Ascending aorta (tissue), 2 donors: ENCODE data around the gene ZNF846. TPM values are rescaled to one million over a fixed set of nuclear protein-coding genes. Genes with fewer than 3 reads are reported as not detected.
"Not testable (repeated sequence)": the region's sequence is repeated elsewhere in the genome, so short reads cannot be mapped to it uniquely, and the experiment has no call there.

ENCODE experiments used
- DNase-seq, 2 donors: peaks; one replicate each; pipeline ENCODE4 v3.0.0-alpha.2; 2019; ENCODE audit warnings: low spot score in 2 of 2
- H3K27ac ChIP-seq, 2 donors: fragments of 200-600 bp; sonication (generic); one replicate each; pipeline ENCODE4 v1.5.1; 2016 to 2017; ENCODE audit warnings: mild to moderate bottlenecking in 1 of 2
- H3K27me3 ChIP-seq: fragments of 200-600 bp; sonication (generic); one replicate; pipeline ENCODE4 v1.5.1; 2017
- H3K36me3 ChIP-seq, 2 donors: fragments of 200-600 bp; sonication (generic); one replicate each; pipeline ENCODE4 v1.5.1; 2016
- H3K4me1 ChIP-seq, 2 donors: fragments of 200-600 bp; sonication (generic); one replicate each; pipeline ENCODE4 v1.5.1; 2016 to 2017; ENCODE audit warnings: mild to moderate bottlenecking in 1 of 2
- H3K4me3 ChIP-seq, 2 donors: fragments of 200-600 bp; sonication (generic); one replicate each; pipeline ENCODE4 v1.5.1; 2016 to 2017; ENCODE audit warnings: mild to moderate bottlenecking in 1 of 2
- H3K9me3 ChIP-seq, 2 donors: fragments of 200-600 bp; sonication (generic); one replicate each; pipeline ENCODE4 v1.5.1; 2016
- intact Hi-C: fragments of 100-400 bp; cut with DNase I; formaldehyde crosslinking; loops from one replicate; pipeline ENCODE4 v1.15.1; 2023
- total RNA-seq: library from RNA; depleted of rRNA; stranded (reverse); fragments of >200 nt; gene quantifications from one replicate; pipeline ENCODE4 v1.1.0, GENCODE V29; 2016
- TF ChIP-seq, protein P1 (sequence below), 3 experiments: fragments of 200-600 bp in 2 of 3; fragments of 450-650 bp in 1 of 3; sonication (generic) in 2 of 3; IDR thresholded peaks; one replicate each; pipeline ENCODE4 v1.5.1; 2016 to 2019; ENCODE audit warnings: antibody characterized with exemption in 3 of 3, mild to moderate bottlenecking in 1 of 3, moderate library complexity in 1 of 3

ZNF846 gene
- total RNA-seq, 1 donor from 2014 or later = 1.9 TPM

DNA sequence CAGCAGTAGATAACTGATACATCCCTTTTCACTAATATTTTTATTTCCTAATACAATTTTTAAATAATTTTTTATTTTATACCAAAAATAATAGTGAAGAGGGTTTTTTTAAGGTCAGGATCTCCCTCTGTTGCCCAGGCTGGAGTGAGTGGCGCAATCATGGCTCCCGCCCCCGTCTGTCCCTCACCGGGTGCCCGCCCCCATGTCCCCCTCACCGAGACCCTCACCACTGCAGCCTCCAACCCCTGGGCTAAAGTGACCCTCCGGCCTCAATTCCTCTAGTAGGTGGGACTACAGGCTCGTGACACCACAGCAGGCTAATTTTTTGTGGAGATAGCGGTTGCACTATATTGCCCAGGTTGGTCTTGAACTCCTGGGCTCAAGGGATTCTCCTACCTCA is 17.8 kb upstream of the ZNF846 start:
- TF ChIP-seq, protein P1, sequence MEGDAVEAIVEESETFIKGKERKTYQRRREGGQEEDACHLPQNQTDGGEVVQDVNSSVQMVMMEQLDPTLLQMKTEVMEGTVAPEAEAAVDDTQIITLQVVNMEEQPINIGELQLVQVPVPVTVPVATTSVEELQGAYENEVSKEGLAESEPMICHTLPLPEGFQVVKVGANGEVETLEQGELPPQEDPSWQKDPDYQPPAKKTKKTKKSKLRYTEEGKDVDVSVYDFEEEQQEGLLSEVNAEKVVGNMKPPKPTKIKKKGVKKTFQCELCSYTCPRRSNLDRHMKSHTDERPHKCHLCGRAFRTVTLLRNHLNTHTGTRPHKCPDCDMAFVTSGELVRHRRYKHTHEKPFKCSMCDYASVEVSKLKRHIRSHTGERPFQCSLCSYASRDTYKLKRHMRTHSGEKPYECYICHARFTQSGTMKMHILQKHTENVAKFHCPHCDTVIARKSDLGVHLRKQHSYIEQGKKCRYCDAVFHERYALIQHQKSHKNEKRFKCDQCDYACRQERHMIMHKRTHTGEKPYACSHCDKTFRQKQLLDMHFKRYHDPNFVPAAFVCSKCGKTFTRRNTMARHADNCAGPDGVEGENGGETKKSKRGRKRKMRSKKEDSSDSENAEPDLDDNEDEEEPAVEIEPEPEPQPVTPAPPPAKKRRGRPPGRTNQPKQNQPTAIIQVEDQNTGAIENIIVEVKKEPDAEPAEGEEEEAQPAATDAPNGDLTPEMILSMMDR (IDR thresholded peaks at IDR 0.05) = no peak
- peaks cover 0 to 9% of the 10 kb centered on the region in 2 donors for H3K4me1 ChIP-seq
- no peaks in the 10 kb centered on the region for H3K36me3 ChIP-seq
- no peak for DNase-seq
- intact Hi-C loops = loop anchor here (10.0 kb wide), 1 partner anchor 1862 kb away; the partner anchor contains the start of genes CTXN1 and SNAPC2
- H3K9me3 ChIP-seq = no peaks in the 10 kb centered on the region
- H3K27me3 ChIP-seq = no peaks in the 10 kb centered on the region
- H3K4me3 ChIP-seq = peak overlapping the region; percentile 74 to 78
- H3K27ac ChIP-seq = peak overlapping the region; percentile 98

DNA sequence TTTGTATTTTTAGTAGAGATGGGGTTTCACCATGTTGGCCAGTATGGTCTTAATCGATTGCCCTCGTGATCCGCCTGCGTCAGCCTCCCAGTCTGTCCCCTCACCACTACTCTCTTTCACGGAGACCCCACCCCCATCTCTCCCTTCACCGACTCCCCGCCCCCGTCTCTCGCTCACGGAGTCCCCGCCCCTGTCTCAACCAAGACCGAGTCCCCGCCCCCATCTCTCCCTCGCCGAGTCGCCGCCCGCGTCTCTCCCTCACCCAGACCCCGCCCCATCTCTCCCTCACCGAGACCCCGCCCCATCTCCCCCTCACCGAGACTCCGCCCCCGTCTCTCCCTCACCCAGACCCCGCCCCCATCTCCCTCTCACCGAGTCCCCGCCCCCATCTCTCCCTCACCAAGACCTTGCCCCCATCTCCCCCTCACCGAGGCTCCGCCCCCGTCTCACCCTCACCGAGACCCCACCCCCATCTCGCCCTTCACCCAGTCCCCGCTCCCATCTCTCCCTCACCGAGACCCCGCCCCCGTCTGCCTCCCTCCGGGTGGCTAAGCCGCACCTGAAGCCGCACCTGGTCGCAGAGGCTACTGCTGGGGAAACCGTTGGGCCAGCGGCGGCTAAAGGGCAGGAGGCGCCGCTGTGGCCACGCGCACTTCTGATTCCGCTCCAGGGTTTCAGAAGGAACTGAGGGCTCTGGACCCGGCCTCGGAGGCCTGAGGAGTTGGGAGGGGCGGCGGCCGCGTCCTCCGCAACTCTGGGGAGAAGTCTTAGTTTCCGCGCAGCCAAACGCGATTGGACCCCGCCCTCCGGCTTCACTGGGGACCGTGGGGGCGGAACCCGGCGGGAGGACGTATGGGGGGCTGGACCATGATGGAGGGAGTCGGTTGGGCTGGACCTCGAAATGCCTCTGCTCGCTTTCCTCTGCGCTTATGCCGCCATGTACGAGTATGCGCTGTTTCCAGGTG is 17.1 kb upstream of the ZNF846 start:
- Histone ChIP-seq H3K9me3 (peaks cover 0 to under 1% of the 10 kb centered on the region in 2 donors), H3K36me3 (no peaks in the 10 kb centered on the region), H3K27ac (peak overlapping the region; percentile 98), H3K4me3 (peak overlapping the region; percentile 74 to 78), H3K27me3 (no peaks in the 10 kb centered on the region), H3K4me1 (peaks cover 0 to 6% of the 10 kb centered on the region in 2 donors)
- TF ChIP-seq, protein P1 (IDR thresholded peaks at IDR 0.05) = no peak
- intact Hi-C loops = loop anchor here (1.0 to 10.0 kb wide), 5 partner anchors 17 to 1861 kb away; partner anchors contain the start of genes CTXN1, FBXL12, MBD3L1 and SNAPC2
- DNase-seq = peak; percentile 87 to 98

DNA sequence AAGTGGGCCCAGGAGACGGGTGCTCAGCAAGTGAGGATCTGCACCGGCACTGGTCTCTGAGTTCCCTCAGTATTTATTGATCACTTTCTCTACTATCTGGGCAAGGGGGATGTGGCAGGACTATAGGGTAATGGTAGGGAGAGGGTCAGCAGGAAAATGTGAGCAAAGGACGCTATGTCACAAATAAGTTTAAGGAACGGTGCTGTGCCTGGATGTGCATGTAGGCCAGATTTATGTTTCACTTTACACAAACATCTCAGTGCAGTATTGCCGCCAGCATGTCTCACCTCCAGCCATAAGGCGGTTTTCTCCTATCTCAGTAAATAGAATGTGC is 15.6 kb upstream of the ZNF846 start:
- Histone ChIP-seq H3K27ac (peak overlapping the region in 1 of 2 donors; percentile 98), H3K4me3 (peak overlapping the region in 1 of 2 donors; percentile 78)
- H3K4me1 ChIP-seq, DNase-seq, H3K36me3 ChIP-seq, H3K9me3 ChIP-seq, H3K27me3 ChIP-seq: not testable (repeated sequence)
- intact Hi-C loops = loop anchor here (2.0 to 10.0 kb wide), 3 partner anchors 109 to 1859 kb away; partner anchors contain the start of genes CTXN1, MBD3L1, SNAPC2 and ZNF558

DNA sequence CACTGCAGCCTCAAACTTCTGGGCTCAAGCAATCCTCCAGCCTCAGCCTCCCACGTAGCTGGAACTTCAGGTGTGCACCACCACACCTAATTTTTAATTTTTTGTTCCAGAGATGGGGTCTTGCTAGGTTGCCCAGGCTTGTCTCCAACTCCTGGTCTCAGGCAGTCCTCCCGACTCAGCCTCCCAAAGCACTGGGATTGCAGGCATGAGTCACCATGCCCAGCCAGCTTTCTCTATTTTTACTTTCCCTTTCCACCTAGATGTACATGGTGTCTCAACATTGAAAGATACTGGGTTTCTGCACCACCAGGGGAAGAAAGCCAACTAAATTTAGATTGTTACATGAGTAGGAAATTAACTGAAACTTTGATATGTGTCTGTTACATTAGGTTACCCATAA is 13.8 kb upstream of the ZNF846 start:
- Histone ChIP-seq H3K4me1 (peaks cover 0 to 4% of the 10 kb centered on the region in 2 donors), H3K9me3 (peaks cover 0 to 15% of the 10 kb centered on the region in 2 donors), H3K36me3 (no peaks in the 10 kb centered on the region), H3K4me3 (no peak overlapping the region), H3K27ac (no peak overlapping the region), H3K27me3 (no peaks in the 10 kb centered on the region)
- intact Hi-C loops = loop anchor here (10.0 kb wide), 1 partner anchor 1858 kb away; the partner anchor contains the start of genes CTXN1 and SNAPC2
- DNase-seq = no peak
- TF ChIP-seq, protein P1 (IDR thresholded peaks at IDR 0.05) = no peak

DNA sequence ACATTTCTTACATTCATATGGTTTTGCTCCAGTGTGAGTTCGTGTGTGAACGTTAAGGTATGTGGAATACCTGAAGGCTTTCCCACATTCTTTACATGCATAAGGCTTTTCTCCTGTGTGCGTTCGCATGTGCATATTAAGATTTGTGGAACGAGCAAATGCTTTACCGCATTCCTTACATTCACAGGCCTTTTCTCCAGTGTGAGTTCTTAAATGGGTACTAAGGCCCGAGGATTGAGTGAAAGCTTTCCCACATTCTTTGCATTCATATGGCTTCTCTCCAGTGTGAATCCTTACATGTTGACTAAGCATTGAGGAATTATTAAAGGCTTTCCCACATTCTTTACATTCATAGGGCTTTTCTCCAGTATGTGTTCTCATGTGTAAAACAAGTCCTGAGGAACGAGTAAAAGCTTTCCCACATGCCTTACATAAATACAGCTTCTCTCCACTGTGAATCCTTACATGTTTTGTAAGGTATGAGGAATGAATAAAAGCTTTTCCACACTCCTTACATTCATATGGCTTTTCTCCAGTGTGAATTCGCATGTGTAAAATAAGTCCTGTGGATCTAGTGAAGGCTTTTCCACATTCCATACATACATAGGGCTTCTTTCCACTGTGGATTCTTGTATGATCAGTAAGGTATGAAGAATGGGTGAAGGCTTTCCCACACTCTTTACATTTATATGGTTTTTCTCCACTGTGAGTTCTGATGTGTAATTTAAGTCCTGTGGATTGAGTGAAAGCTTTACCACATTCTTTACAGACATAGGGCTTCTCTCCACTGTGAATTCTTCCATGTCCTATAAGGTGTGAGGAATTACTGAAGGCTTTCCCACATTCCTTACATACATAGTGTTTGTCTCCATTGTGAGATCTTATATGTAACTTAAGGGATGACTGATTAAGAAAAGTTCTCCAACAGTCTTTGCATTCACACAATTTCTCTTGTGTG is 10.7 kb downstream of the ZNF846 start:
- no peak for DNase-seq
- no peaks in the 10 kb centered on the region for H3K27me3 ChIP-seq
- TF ChIP-seq, protein P1 (IDR thresholded peaks at IDR 0.05) = no peak
- no peak overlapping the region for H3K27ac ChIP-seq
- H3K9me3 ChIP-seq = peaks cover 46 to 79% of the 10 kb centered on the region in 2 donors
- peaks cover 63 to 84% of the 10 kb centered on the region in 2 donors for H3K36me3 ChIP-seq
- intact Hi-C loops = no loop called here
- H3K4me3 ChIP-seq = no peak overlapping the region
- no peaks in the 10 kb centered on the region for H3K4me1 ChIP-seq
